ENCODE results near the gene SLC17A1. TPM values are rescaled to one million over a fixed set of nuclear protein-coding genes. Genes with fewer than 3 reads are reported as not detected.

The SLC17A1 gene
- total RNA-seq, 1 donor from 2014 or later: not detected

GRCh38 chr6:25833136-25833535 is 1.3 kb upstream of the SLC17A1 start:
- no peak for DNase-seq (ENCODE audit: extremely low spot score, unreplicated experiment)
- Mint-ChIP-seq H3K27ac (ENCODE audit: unreplicated experiment) (no peak overlapping the region), H3K4me3 (ENCODE audit: unreplicated experiment) (no peak overlapping the region), H3K27me3 (ENCODE audit: unreplicated experiment) (peaks cover 19% of the 10 kb centered on the region), H3K36me3 (ENCODE audit: unreplicated experiment) (no peaks in the 10 kb centered on the region), H3K9me3 (ENCODE audit: unreplicated experiment) (no peaks in the 10 kb centered on the region), H3K4me1 (ENCODE audit: unreplicated experiment) (no peaks in the 10 kb centered on the region)
- no peak for TF ChIP-seq CTCF (IDR thresholded peaks at IDR 0.05)

DNA sequence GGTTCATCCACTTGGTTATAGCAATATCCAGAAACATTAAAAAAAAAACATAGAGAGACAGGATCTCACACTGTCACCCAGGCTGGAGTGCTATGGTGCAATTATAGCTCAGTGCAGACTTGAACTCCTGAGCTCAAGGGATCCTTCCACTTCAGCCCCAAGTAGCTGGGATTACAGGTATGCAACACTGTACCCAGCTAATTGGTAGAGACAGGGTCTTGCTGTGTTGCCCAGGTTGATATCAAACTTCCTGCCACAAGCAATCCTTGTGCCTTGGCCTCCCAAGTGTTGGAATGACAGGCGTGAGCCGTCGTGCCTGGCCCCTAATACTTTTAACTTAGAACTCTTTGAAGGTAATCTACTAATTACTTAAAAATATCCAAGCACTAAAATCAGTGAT is 818 bp upstream of the SLC17A1 start:
- TF ChIP-seq CTCF (IDR thresholded peaks at IDR 0.05): no peak
- Mint-ChIP-seq H3K27me3 (ENCODE audit: unreplicated experiment) (peaks cover 19% of the 10 kb centered on the region), H3K36me3 (ENCODE audit: unreplicated experiment) (no peaks in the 10 kb centered on the region), H3K27ac (ENCODE audit: unreplicated experiment) (no peak overlapping the region), H3K9me3 (ENCODE audit: unreplicated experiment) (no peaks in the 10 kb centered on the region), H3K4me1 (ENCODE audit: unreplicated experiment) (no peaks in the 10 kb centered on the region), H3K4me3 (ENCODE audit: unreplicated experiment) (no peak overlapping the region)
- no peak for DNase-seq (ENCODE audit: extremely low spot score, unreplicated experiment)

DNA sequence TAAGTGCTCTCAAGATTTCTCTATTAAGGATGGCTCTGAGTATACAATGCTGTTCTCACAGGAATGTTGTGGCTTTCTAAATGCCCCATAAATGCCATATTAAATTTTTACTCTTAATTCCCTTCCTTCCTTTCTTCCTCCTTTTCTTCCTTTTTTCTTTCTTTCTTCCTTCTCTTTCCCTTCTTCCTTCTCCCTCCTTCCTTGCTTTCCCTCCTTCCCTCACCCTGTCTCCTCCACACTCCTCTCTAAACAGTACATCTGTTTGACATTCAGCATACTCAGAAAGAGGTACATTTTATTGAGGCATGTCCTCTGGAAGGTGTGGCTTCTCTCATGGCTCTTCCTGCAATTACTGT is 433 bp upstream of the SLC17A1 start:
- Mint-ChIP-seq H3K9me3 (ENCODE audit: unreplicated experiment) (no peaks in the 10 kb centered on the region), H3K4me3 (ENCODE audit: unreplicated experiment) (no peak overlapping the region), H3K36me3 (ENCODE audit: unreplicated experiment) (no peaks in the 10 kb centered on the region), H3K27me3 (ENCODE audit: unreplicated experiment) (peaks cover 19% of the 10 kb centered on the region), H3K4me1 (ENCODE audit: unreplicated experiment) (no peaks in the 10 kb centered on the region), H3K27ac (ENCODE audit: unreplicated experiment) (no peak overlapping the region)
- DNase-seq (ENCODE audit: extremely low spot score, unreplicated experiment): no peak
- no peak for TF ChIP-seq CTCF (IDR thresholded peaks at IDR 0.05)

DNA sequence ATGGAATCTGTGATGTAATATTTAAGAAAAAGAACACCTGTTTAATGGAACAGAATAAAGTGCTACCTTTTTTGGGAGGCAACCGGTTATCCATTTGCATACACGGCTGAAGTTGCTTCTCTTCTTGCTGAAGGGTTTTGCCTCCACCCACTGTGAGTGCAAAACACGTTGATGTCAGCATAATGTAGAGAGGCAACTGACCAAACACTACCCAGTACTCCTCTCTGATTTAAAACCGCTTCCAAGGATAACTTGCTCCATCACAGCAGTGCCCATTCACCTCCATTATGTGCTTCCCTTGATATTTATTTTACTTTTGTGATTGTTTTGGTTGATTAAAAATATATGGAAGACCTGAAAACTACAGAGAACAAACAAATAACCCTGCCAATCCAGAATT is 1.4 kb downstream of the SLC17A1 start:
- no peaks in the 10 kb centered on the region for H3K36me3 Mint-ChIP-seq (ENCODE audit: unreplicated experiment)
- H3K27me3 Mint-ChIP-seq (ENCODE audit: unreplicated experiment): peaks cover 29% of the 10 kb centered on the region
- no peaks in the 10 kb centered on the region for H3K9me3 Mint-ChIP-seq (ENCODE audit: unreplicated experiment)
- TF ChIP-seq CTCF (IDR thresholded peaks at IDR 0.05): no peak
- DNase-seq (ENCODE audit: extremely low spot score, unreplicated experiment): no peak
- no peaks in the 10 kb centered on the region for H3K4me1 Mint-ChIP-seq (ENCODE audit: unreplicated experiment)
- no peak overlapping the region for H3K27ac Mint-ChIP-seq (ENCODE audit: unreplicated experiment)
- no peak overlapping the region for H3K4me3 Mint-ChIP-seq (ENCODE audit: unreplicated experiment)

DNA sequence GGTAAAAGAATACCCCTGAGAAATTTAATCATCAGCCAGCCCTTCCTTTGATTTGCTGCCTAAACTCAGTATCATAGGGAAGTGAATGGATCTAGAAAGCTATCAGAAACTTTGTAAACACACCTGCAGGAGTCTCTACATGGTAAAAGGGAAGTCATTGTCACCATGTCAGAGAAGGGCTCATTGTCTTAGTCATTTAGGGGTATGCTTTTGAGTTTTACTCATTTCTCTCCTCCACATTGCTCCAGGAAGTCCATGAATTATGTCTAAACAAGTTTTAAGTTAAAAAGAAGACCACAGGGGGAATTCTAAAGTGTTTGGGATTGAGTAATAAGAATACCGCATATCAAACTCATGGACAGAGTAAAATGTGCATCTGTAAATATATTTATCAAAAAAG is 2.5 kb downstream of the SLC17A1 start:
- no peak for TF ChIP-seq CTCF (IDR thresholded peaks at IDR 0.05)
- peaks cover 36% of the 10 kb centered on the region for H3K27me3 Mint-ChIP-seq (ENCODE audit: unreplicated experiment)
- no peak for DNase-seq (ENCODE audit: extremely low spot score, unreplicated experiment)
- H3K9me3 Mint-ChIP-seq (ENCODE audit: unreplicated experiment): no peaks in the 10 kb centered on the region
- H3K4me3 Mint-ChIP-seq (ENCODE audit: unreplicated experiment): no peak overlapping the region
- no peaks in the 10 kb centered on the region for H3K4me1 Mint-ChIP-seq (ENCODE audit: unreplicated experiment)
- no peak overlapping the region for H3K27ac Mint-ChIP-seq (ENCODE audit: unreplicated experiment)
- no peaks in the 10 kb centered on the region for H3K36me3 Mint-ChIP-seq (ENCODE audit: unreplicated experiment)
